HEK293 (cell line): Measurements from ENCODE around the gene SPTAN1.

Experiments
- FEZF1 ChIP-seq: fragments of 450-650 bp; formaldehyde crosslinking; IDR thresholded peaks from 2 replicates; pipeline ENCODE4 v1.5.1; 2016; ENCODE audit warnings: missing biosample characterization, missing genetic modification characterization
- GLIS1 ChIP-seq: fragments of 450-650 bp; formaldehyde crosslinking; IDR thresholded peaks from 2 replicates; pipeline ENCODE4 v1.5.1; 2016; ENCODE audit warnings: missing biosample characterization, missing genetic modification characterization
- INSM2 ChIP-seq: fragments of 450-650 bp; formaldehyde crosslinking; IDR thresholded peaks from 2 replicates; pipeline ENCODE4 v1.5.1; 2016; ENCODE audit warnings: missing biosample characterization, missing genetic modification characterization
- PRDM6 ChIP-seq: fragments of 450-650 bp; formaldehyde crosslinking; IDR thresholded peaks from 2 replicates; pipeline ENCODE4 v1.5.1; 2017; ENCODE audit warnings: missing biosample characterization, missing genetic modification characterization
- ZEB2 ChIP-seq: fragments of 450-650 bp; formaldehyde crosslinking; IDR thresholded peaks from 2 replicates; pipeline ENCODE4 v1.5.1; 2016; ENCODE audit warnings: missing biosample characterization, missing genetic modification characterization
- ZNF121 ChIP-seq: fragments of 450-650 bp; formaldehyde crosslinking; IDR thresholded peaks from 2 replicates; pipeline ENCODE4 v1.5.1; 2016; ENCODE audit warnings: missing biosample characterization, missing genetic modification characterization
- ZNF157 ChIP-seq: fragments of 450-650 bp; formaldehyde crosslinking; IDR thresholded peaks from 2 replicates; pipeline ENCODE4 v1.5.1; 2016; ENCODE audit warnings: missing biosample characterization, missing genetic modification characterization
- ZNF211 ChIP-seq: fragments of 450-650 bp; formaldehyde crosslinking; IDR thresholded peaks from 2 replicates; pipeline ENCODE4 v1.5.1; 2016; ENCODE audit warnings: low read depth, missing biosample characterization, missing genetic modification characterization
- ZNF214 ChIP-seq: fragments of 450-650 bp; formaldehyde crosslinking; IDR thresholded peaks from 2 replicates; pipeline ENCODE4 v1.5.1; 2017; ENCODE audit warnings: missing biosample characterization, mild to moderate bottlenecking, missing genetic modification characterization, borderline replicate concordance
- ZNF274 ChIP-seq, 2 experiments: fragments of 200-500 bp in 1 of 2; fragments of 450-650 bp in 1 of 2; sonication (Bioruptor generic) in 1 of 2; formaldehyde crosslinking in 1 of 2; IDR thresholded peaks; 2 replicates each; pipeline versions ENCODE4 v1.5.1 to v1.6.1; 2014 to 2016; ENCODE audit warnings: borderline replicate concordance in 1 of 2, inconsistent platforms in 1 of 2, low read length in 1 of 2, missing biosample characterization in 1 of 2, missing genetic modification characterization in 1 of 2
- ZNF292 ChIP-seq: fragments of 450-650 bp; formaldehyde crosslinking; IDR thresholded peaks from 2 replicates; pipeline ENCODE4 v1.5.1; 2016; ENCODE audit warnings: low read depth, missing biosample characterization, missing genetic modification characterization, borderline replicate concordance
- ZNF341 ChIP-seq: fragments of 450-650 bp; formaldehyde crosslinking; IDR thresholded peaks from 2 replicates; pipeline ENCODE4; 2016; ENCODE audit warnings: low read depth, missing biosample characterization, missing genetic modification characterization
- ZNF362 ChIP-seq: fragments of 450-650 bp; formaldehyde crosslinking; IDR thresholded peaks from 2 replicates; pipeline ENCODE4 v1.5.1; 2016; ENCODE audit warnings: missing biosample characterization, missing genetic modification characterization
- ZNF366 ChIP-seq: fragments of 450-650 bp; formaldehyde crosslinking; conservative IDR thresholded peaks from 2 replicates; pipeline ENCODE4 v1.5.1; 2016; ENCODE audit warnings: missing biosample characterization, missing genetic modification characterization
- ZNF37A ChIP-seq: fragments of 450-650 bp; IDR thresholded peaks from 2 replicates; pipeline ENCODE4 v1.5.1; 2018; ENCODE audit warnings: missing biosample characterization, missing genetic modification characterization
- ZNF394 ChIP-seq: fragments of 450-650 bp; formaldehyde crosslinking; IDR thresholded peaks from 2 replicates; pipeline ENCODE4 v1.5.1; 2016; ENCODE audit warnings: missing biosample characterization, missing genetic modification characterization, mild to moderate bottlenecking, moderate library complexity, borderline replicate concordance
- ZNF416 ChIP-seq: fragments of 450-650 bp; formaldehyde crosslinking; IDR thresholded peaks from 2 replicates; pipeline ENCODE4 v1.5.1; 2016; ENCODE audit warnings: missing biosample characterization, missing genetic modification characterization
- ZNF501 ChIP-seq: fragments of 450-650 bp; formaldehyde crosslinking; IDR thresholded peaks from 2 replicates; pipeline ENCODE4 v1.5.1; 2016; ENCODE audit warnings: missing biosample characterization, missing genetic modification characterization
- ZNF510 ChIP-seq: fragments of 450-650 bp; formaldehyde crosslinking; IDR thresholded peaks from 2 replicates; pipeline ENCODE4 v1.5.1; 2018; ENCODE audit warnings: mild to moderate bottlenecking, missing genetic modification characterization, missing biosample characterization; ENCODE audit not compliant: insufficient replicate concordance
- ZNF580 ChIP-seq: fragments of 450-650 bp; formaldehyde crosslinking; IDR thresholded peaks from 2 replicates; pipeline ENCODE4 v1.5.1; 2016; ENCODE audit warnings: missing biosample characterization, missing genetic modification characterization
- ZNF629 ChIP-seq: fragments of 450-650 bp; formaldehyde crosslinking; IDR thresholded peaks from 2 replicates; pipeline ENCODE4 v1.5.1; 2017; ENCODE audit warnings: missing biosample characterization, missing genetic modification characterization
- ZNF670 ChIP-seq: fragments of 450-650 bp; formaldehyde crosslinking; IDR thresholded peaks from 2 replicates; pipeline ENCODE4 v1.5.1; 2016; ENCODE audit warnings: missing biosample characterization, missing genetic modification characterization, low read depth
- ZNF692 ChIP-seq: fragments of 450-650 bp; formaldehyde crosslinking; IDR thresholded peaks from 2 replicates; pipeline ENCODE4 v1.5.1; 2016; ENCODE audit warnings: missing biosample characterization, missing genetic modification characterization
- ZNF837 ChIP-seq: fragments of 450-650 bp; formaldehyde crosslinking; IDR thresholded peaks from 2 replicates; pipeline ENCODE4 v1.5.1; 2016; ENCODE audit warnings: missing biosample characterization, missing genetic modification characterization
- ZNF843 ChIP-seq: fragments of 450-650 bp; formaldehyde crosslinking; IDR thresholded peaks from 2 replicates; pipeline ENCODE4 v1.5.1; 2016; ENCODE audit warnings: missing biosample characterization, missing genetic modification characterization
- ZXDB ChIP-seq: fragments of 450-650 bp; formaldehyde crosslinking; IDR thresholded peaks from 2 replicates; pipeline ENCODE4 v1.5.1; 2016; ENCODE audit warnings: missing biosample characterization, missing genetic modification characterization
- TF ChIP-seq, protein P1 (sequence below): fragments of 450-650 bp; formaldehyde crosslinking; IDR thresholded peaks from 2 replicates; pipeline ENCODE4 v1.5.1; 2016; ENCODE audit warnings: missing biosample characterization, missing genetic modification characterization, low read depth
- TF ChIP-seq, protein P2 (sequence below): fragments of 450-650 bp; formaldehyde crosslinking; IDR thresholded peaks from 2 replicates; pipeline ENCODE4 v1.5.1; 2016; ENCODE audit warnings: missing biosample characterization, missing genetic modification characterization

Gene SPTAN1

DNA sequence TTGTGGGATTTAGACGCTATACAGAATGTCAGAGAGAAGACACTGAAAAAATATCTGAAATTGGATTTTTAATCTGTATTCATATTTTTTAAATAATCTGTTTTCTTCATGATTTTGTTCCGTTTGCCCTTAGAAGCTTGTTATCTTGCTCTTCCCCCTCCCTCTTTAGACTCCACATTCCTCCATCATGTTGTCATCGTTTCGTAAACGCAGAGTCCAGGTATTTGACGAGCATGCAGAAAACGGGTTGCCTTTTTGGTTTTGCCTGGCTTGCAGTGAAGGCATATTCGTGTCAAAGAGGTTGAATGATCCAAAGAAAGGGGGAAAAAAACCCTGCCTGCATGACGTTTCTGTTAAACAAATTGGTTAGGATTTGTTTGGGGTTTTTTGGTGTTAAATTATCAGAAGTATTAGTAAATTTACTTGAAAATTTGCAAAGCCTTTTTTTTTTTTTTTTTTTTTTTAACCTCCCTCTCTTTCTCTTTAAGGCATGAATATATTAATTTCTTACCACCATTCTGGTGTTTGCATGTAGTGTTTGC lies 2.9 kb downstream of the SPTAN1 start (continued):
- 0 out of 2 replicates have a peak, but pooled peaks have one; percentile 12 for TF ChIP-seq ZNF366 (tag by site-specific recombination)
- TF ChIP-seq ZNF416, result no peak
- peak; percentile 17; the same call in 1 of the 2 replicates for TF ChIP-seq FEZF1 (tag by site-specific recombination)
- TF ChIP-seq ZNF157, result no peak
- TF ChIP-seq ZNF843 (tag by site-specific recombination), result no peak
- TF ChIP-seq ZNF837 (tag by site-specific recombination), result no peak
- TF ChIP-seq, protein P1, sequence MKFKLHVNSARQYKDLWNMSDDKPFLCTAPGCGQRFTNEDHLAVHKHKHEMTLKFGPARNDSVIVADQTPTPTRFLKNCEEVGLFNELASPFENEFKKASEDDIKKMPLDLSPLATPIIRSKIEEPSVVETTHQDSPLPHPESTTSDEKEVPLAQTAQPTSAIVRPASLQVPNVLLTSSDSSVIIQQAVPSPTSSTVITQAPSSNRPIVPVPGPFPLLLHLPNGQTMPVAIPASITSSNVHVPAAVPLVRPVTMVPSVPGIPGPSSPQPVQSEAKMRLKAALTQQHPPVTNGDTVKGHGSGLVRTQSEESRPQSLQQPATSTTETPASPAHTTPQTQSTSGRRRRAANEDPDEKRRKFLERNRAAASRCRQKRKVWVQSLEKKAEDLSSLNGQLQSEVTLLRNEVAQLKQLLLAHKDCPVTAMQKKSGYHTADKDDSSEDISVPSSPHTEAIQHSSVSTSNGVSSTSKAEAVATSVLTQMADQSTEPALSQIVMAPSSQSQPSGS, result peak; percentile 36; the same call in 1 of the 2 replicates
- TF ChIP-seq ZNF341 (tag by site-specific recombination), result peak; percentile 32; the same call in 1 of the 2 replicates
- TF ChIP-seq ZNF362, result no peak
- peak; percentile 47 for TF ChIP-seq PRDM6 (tag by site-specific recombination)
- peak; percentile 80 for TF ChIP-seq ZNF629 (tag by site-specific recombination)
- TF ChIP-seq INSM2, result peak; percentile 75
- no peak for TF ChIP-seq GLIS1 (tag by site-specific recombination)
- TF ChIP-seq ZNF510 (tag by site-specific recombination), result no peak
- no peak for TF ChIP-seq ZNF292 (tag by site-specific recombination)
- no peak for TF ChIP-seq ZNF501 (tag by site-specific recombination)
- TF ChIP-seq ZNF692 (tag by site-specific recombination), result no peak
- TF ChIP-seq, protein P2, sequence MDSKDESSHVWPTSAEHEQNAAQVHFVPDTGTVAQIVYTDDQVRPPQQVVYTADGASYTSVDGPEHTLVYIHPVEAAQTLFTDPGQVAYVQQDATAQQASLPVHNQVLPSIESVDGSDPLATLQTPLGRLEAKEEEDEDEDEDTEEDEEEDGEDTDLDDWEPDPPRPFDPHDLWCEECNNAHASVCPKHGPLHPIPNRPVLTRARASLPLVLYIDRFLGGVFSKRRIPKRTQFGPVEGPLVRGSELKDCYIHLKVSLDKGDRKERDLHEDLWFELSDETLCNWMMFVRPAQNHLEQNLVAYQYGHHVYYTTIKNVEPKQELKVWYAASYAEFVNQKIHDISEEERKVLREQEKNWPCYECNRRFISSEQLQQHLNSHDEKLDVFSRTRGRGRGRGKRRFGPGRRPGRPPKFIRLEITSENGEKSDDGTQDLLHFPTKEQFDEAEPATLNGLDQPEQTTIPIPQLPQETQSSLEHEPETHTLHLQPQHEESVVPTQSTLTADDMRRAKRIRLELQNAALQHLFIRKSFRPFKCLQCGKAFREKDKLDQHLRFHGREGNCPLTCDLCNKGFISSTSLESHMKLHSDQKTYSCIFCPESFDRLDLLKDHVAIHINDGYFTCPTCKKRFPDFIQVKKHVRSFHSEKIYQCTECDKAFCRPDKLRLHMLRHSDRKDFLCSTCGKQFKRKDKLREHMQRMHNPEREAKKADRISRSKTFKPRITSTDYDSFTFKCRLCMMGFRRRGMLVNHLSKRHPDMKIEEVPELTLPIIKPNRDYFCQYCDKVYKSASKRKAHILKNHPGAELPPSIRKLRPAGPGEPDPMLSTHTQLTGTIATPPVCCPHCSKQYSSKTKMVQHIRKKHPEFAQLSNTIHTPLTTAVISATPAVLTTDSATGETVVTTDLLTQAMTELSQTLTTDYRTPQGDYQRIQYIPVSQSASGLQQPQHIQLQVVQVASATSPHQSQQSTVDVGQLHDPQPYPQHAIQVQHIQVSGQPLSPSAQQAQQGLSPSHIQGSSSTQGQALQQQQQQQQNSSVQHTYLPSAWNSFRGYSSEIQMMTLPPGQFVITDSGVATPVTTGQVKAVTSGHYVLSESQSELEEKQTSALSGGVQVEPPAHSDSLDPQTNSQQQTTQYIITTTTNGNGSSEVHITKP (tag by site-specific recombination), result peak; percentile 75
- no peak for TF ChIP-seq ZNF580 (tag by site-specific recombination)
- TF ChIP-seq ZNF394 (tag by site-specific recombination), result no peak
- TF ChIP-seq ZNF274 (IDR thresholded peaks at IDR 0.05; ENCODE audit: low read length), result no peak
- no peak for TF ChIP-seq ZNF274 (tag by site-specific recombination; IDR thresholded peaks at IDR 0.05; ENCODE audit: borderline replicate concordance)
- no peak for TF ChIP-seq ZNF121 (tag by site-specific recombination)
- TF ChIP-seq ZNF214 (tag by site-specific recombination), result no peak
- no peak for TF ChIP-seq ZNF37A (tag by site-specific recombination)
- TF ChIP-seq ZEB2 (tag by site-specific recombination), result peak; percentile 49; the same call in 1 of the 2 replicates
- TF ChIP-seq ZXDB (tag by site-specific recombination), result 0 out of 2 replicates have a peak, but pooled peaks have one; percentile 15
- no peak for TF ChIP-seq ZNF670 (tag by site-specific recombination)
- TF ChIP-seq ZNF211 (tag by site-specific recombination), result no peak
